LNCAP (cell line): ENCODE results near the gene KLHL42.

Source experiments
- TF ChIP-seq, protein P1 (sequence below): fragments of 450-650 bp; IDR thresholded peaks from 2 replicates; pipeline ENCODE4 v1.5.1; 2017; ENCODE audit warnings: mild to moderate bottlenecking

The KLHL42 gene

DNA sequence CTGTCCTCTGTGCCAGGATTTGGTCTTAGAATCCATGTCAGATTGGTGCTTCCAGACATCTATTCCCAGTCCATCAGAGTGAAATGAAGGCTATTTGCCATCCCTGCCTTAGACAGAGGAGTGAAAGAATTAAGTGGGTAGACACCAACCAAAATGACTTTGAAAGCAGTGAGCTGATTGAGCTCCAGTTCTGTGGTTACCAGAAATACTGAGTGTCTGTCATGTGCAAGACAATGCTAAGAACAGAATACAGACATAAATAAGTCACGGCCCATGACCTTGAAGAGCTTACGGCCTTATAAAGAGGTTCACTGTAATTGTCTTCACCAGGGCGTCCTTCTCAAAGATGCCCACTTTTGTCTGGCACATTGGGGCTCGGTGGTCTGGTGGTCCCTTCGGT is 21.6 kb downstream of the KLHL42 start:
- TF ChIP-seq, protein P1, sequence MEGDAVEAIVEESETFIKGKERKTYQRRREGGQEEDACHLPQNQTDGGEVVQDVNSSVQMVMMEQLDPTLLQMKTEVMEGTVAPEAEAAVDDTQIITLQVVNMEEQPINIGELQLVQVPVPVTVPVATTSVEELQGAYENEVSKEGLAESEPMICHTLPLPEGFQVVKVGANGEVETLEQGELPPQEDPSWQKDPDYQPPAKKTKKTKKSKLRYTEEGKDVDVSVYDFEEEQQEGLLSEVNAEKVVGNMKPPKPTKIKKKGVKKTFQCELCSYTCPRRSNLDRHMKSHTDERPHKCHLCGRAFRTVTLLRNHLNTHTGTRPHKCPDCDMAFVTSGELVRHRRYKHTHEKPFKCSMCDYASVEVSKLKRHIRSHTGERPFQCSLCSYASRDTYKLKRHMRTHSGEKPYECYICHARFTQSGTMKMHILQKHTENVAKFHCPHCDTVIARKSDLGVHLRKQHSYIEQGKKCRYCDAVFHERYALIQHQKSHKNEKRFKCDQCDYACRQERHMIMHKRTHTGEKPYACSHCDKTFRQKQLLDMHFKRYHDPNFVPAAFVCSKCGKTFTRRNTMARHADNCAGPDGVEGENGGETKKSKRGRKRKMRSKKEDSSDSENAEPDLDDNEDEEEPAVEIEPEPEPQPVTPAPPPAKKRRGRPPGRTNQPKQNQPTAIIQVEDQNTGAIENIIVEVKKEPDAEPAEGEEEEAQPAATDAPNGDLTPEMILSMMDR: no peak

- TF ChIP-seq, protein P1: no peak
Observed at GRCh38 chr12:27802511-27802910, 22.5 kb downstream of the KLHL42 start.

GRCh38 chr12:27802936-27803335 is 22.9 kb downstream of the KLHL42 start:
- TF ChIP-seq, protein P1: no peak

GRCh38 chr12:27805238-27805637 is 25.2 kb downstream of the KLHL42 start:
- TF ChIP-seq, protein P1: no peak

DNA sequence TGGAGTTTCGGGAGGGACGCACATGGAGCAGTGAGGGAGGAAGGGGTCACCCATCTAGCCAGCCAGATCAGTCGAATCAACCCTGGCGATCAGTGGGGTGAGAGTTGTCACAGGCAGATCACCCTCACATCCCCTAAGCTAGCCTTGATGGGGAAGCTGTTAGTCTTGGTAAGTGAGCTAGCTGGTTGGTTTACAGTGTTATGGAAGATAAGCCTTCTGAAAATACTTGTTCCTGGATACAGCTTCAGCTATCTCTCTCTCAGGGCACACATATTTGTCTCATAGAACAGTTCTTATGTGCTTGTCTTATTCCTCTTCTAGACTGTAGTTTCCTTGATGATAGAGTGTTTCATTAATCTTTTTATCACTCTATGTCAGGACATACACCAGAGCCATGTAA is 26.2 kb downstream of the KLHL42 start:
- TF ChIP-seq, protein P1: no peak

DNA sequence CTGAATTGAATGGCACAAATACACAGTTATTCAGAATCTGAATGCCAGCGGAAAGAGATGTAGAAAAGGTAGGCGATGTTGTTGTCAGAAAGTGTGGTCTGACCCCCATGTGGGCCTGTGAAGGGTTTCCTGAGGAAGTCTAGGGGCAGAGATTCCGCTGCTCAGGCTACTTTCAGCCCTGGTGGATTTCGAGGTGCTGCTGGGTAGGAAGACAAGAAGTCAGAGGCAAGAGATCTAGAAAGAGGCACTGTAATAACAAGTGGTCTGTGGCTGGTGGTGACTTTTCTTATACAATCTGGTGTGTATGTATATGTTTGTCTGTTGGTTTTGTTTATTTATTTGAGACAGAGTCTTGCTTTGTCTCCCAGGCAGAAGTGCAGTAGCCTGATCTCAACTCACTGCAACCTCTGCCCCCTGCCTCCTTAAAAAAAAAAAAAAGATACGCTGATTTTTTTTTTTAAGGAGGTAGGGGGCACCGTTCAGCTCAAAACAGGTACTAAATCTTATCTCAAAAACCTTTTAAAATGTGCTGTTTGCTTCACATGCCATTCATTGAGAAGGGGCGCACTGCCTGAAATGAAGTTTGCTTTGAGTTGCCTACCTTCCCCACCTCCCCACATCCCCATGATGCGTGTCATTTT is 27.1 kb downstream of the KLHL42 start:
- TF ChIP-seq, protein P1: no peak

- TF ChIP-seq, protein P1: no peak
Observed at GRCh38 chr12:27808841-27809240, 28.8 kb downstream of the KLHL42 start.

- TF ChIP-seq, protein P1: no peak
Observed at GRCh38 chr12:27810756-27811155, 30.7 kb downstream of the KLHL42 start.
